ENCODE measurements around the gene HNRNPA0.

DNA sequence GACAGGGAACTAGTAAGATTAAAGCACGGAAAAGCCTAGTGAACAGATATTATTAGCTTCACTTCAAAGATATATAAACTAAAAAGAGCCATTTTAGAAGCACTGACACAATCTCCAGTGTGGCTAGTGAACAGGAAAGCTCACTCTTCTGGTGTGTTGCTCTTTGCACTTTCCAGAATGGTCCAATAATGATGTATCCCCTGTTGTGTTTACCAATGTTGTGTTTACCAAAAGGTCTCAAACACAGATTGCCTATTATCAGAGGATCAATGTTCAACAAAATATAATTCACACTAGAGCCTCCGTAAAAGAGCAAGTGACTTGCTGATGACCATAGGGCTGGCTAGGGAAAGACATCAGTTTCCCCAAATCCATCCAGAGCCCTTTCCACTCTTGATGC, 29.9 kb downstream of the HNRNPA0 start:
- TF ChIP-seq, protein P1, sequence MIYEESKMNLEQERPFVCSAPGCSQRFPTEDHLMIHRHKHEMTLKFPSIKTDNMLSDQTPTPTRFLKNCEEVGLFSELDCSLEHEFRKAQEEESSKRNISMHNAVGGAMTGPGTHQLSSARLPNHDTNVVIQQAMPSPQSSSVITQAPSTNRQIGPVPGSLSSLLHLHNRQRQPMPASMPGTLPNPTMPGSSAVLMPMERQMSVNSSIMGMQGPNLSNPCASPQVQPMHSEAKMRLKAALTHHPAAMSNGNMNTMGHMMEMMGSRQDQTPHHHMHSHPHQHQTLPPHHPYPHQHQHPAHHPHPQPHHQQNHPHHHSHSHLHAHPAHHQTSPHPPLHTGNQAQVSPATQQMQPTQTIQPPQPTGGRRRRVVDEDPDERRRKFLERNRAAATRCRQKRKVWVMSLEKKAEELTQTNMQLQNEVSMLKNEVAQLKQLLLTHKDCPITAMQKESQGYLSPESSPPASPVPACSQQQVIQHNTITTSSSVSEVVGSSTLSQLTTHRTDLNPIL (CRISPR knock-in tag; IDR thresholded peaks at IDR 0.05; ENCODE audit: low read depth) = no peak
- TF ChIP-seq ZFP3 (CRISPR knock-in tag; IDR thresholded peaks at IDR 0.05) = no peak
- TF ChIP-seq TOX (CRISPR knock-in tag; IDR thresholded peaks at IDR 0.05; ENCODE audit: borderline replicate concordance) = no peak
